Mesendoderm (in vitro differentiated cells): Measurements from ENCODE around the gene CEP164.
A peak's percentile ranks its signal among the peaks of the same experiment; 100 is the strongest.

Source experiments
- DNase-seq: peaks from one replicate; pipeline ENCODE4 v3.0.0; 2013
- H2AK5ac ChIP-seq: 2 replicates; pipeline ENCODE4 v1.6.1; 2013; ENCODE audit warnings: low read length, inconsistent platforms
- H2BK120ac ChIP-seq: 2 replicates; pipeline ENCODE4 v1.6.1; 2013; ENCODE audit warnings: low read depth, mild to moderate bottlenecking, low read length, moderate library complexity, mixed read lengths
- H2BK15ac ChIP-seq: replicated peaks from 2 replicates; pipeline ENCODE4 v1.6.1; 2013; ENCODE audit warnings: low read depth, mild to moderate bottlenecking, moderate library complexity
- H2BK5ac ChIP-seq: 2 replicates; pipeline ENCODE4 v1.6.1; 2013; ENCODE audit warnings: low read length, inconsistent platforms
- H3K18ac ChIP-seq: 2 replicates; pipeline ENCODE4 v1.6.1; 2013; ENCODE audit warnings: mild to moderate bottlenecking, low read length, mixed read lengths
- H3K23ac ChIP-seq: one replicate; pipeline ENCODE4 v1.6.1; 2013; ENCODE audit warnings: low read length
- H3K27ac ChIP-seq: 2 replicates; pipeline ENCODE4 v1.5.1; 2013; ENCODE audit warnings: low read depth, mild to moderate bottlenecking, inconsistent platforms, low read length, moderate library complexity
- H3K27me3 ChIP-seq: 2 replicates; pipeline ENCODE4 v1.6.1; 2013; ENCODE audit warnings: low read length, control low read depth, mild to moderate bottlenecking, inconsistent platforms; ENCODE audit not compliant: insufficient read depth, poor library complexity
- H3K36me3 ChIP-seq: 2 replicates; pipeline ENCODE4 v1.6.1; 2013; ENCODE audit warnings: low read length, inconsistent platforms; ENCODE audit not compliant: control insufficient read depth, insufficient read depth
- H3K4ac ChIP-seq: one replicate; pipeline ENCODE4 v1.6.1; 2013; ENCODE audit warnings: low read depth, mild to moderate bottlenecking, low read length, moderate library complexity
- H3K4me1 ChIP-seq: 2 replicates; pipeline ENCODE4 v1.6.1; 2013; ENCODE audit warnings: low read depth, low read length, inconsistent platforms; ENCODE audit not compliant: control insufficient read depth
- H3K4me2 ChIP-seq: 2 replicates; pipeline ENCODE4 v1.6.1; 2013; ENCODE audit warnings: low read length
- H3K4me3 ChIP-seq: 2 replicates; pipeline ENCODE4 v1.5.1; 2013; ENCODE audit warnings: mild to moderate bottlenecking, low read length
- H3K56ac ChIP-seq: one replicate; pipeline ENCODE4 v1.6.1; 2013; ENCODE audit warnings: low read length
- H3K79me1 ChIP-seq: 2 replicates; pipeline ENCODE4 v1.6.1; 2013; ENCODE audit warnings: low read length, inconsistent platforms
- H3K79me2 ChIP-seq: 2 replicates; pipeline ENCODE4 v1.6.1; 2013; ENCODE audit warnings: mild to moderate bottlenecking, low read length; ENCODE audit not compliant: control insufficient read depth, insufficient read depth
- H3K9ac ChIP-seq: 2 replicates; pipeline ENCODE4 v1.6.1; 2013; ENCODE audit warnings: low read length, inconsistent platforms
- H4K5ac ChIP-seq: one replicate; pipeline ENCODE4 v1.6.1; 2013; ENCODE audit warnings: low read length
- H4K8ac ChIP-seq: one replicate; pipeline ENCODE4 v1.6.1; 2013; ENCODE audit warnings: low read depth, mild to moderate bottlenecking, control low read depth, low read length, moderate library complexity
- WGBS: extraction: QIAGEN DNeasy Blood & Tissue Kit; methylation state at CpG from one replicate; pipeline ENCODE4 v1.1.7; 2013; ENCODE audit warnings: low lambda C conversion rate, missing lambda C conversion rate; ENCODE audit not compliant: insufficient coverage; ENCODE audit errors: extremely low coverage; 5-methylcytosine and 5-hydroxymethylcytosine counted together

CEP164 gene

DNA sequence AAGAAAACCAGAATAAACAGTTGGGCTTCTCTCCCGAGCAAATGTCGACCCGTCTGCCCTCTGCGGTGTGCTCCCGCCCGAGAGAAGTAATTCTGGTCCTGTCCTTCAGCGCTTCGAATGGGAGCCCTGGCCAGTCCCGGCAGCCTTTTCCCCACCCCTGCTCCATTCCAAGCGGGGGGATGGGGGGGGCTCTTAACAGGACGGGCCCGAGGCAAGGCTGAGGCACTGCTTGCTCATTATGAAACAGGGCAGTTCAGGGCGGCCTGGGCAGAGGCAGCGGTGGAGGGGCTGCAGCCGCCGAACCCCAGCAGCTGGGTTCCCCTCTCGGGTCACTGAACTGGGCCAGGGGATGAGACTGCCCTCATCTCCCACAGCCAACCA is 27.4 kb upstream of the CEP164 start:
- H2AK5ac ChIP-seq: no peak overlapping the region
- no peak overlapping the region for H3K23ac ChIP-seq
- DNase-seq: peak; percentile 49
- no peak overlapping the region for H3K4me2 ChIP-seq
- no peak overlapping the region for H4K8ac ChIP-seq
- no peak overlapping the region for H2BK15ac ChIP-seq
- no peaks in the 10 kb centered on the region for H3K36me3 ChIP-seq
- H3K4me3 ChIP-seq: no peak overlapping the region
- no peaks in the 10 kb centered on the region for H3K79me1 ChIP-seq
- H3K27ac ChIP-seq: no peak overlapping the region
- peaks cover 19% of the 10 kb centered on the region for H3K4me1 ChIP-seq
- H3K56ac ChIP-seq: peak overlapping the region; percentile 72
- no peak overlapping the region for H3K4ac ChIP-seq
- H3K18ac ChIP-seq: no peak overlapping the region
- no peaks in the 10 kb centered on the region for H3K79me2 ChIP-seq
- no peak overlapping the region for H4K5ac ChIP-seq
- no peaks in the 10 kb centered on the region for H3K27me3 ChIP-seq
- WGBS: no CpG with 5 or more reads among the region's 17 CpGs
- no peak overlapping the region for H2BK5ac ChIP-seq
- H2BK120ac ChIP-seq: no peak overlapping the region
- peak overlapping the region; percentile 35 for H3K9ac ChIP-seq

DNA sequence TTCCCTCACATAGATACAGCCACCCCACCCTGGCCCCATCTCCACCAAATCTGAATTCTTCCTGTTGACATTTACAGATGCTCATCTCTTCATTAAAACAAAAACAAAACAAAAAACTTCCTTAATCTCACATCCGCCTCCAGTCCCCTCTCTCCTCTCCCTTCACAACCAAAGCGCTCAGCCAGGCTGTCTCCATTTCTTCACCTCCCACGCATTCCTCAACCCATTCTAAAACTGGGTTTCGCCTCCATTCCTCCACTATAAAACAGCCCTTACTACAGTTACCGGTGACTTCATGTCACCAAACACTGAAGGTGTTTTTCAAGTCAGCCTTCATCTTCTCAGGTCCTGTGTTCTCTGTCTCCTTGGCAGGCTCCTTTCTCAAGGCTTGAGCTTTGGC is 26.9 kb upstream of the CEP164 start:
- no peak overlapping the region for H3K56ac ChIP-seq
- no peak overlapping the region for H3K23ac ChIP-seq
- H2BK15ac ChIP-seq: no peak overlapping the region
- no peak overlapping the region for H4K8ac ChIP-seq
- no peak overlapping the region for H3K4me2 ChIP-seq
- DNase-seq: no peak
- no peaks in the 10 kb centered on the region for H3K27me3 ChIP-seq
- H2AK5ac ChIP-seq: no peak overlapping the region
- H2BK120ac ChIP-seq: no peak overlapping the region
- H3K27ac ChIP-seq: no peak overlapping the region
- no peaks in the 10 kb centered on the region for H3K79me1 ChIP-seq
- WGBS: 100% methylated on average over 2 of the region's 5 CpGs
- H3K18ac ChIP-seq: no peak overlapping the region
- no peaks in the 10 kb centered on the region for H3K36me3 ChIP-seq
- no peak overlapping the region for H4K5ac ChIP-seq
- no peak overlapping the region for H2BK5ac ChIP-seq
- H3K4ac ChIP-seq: no peak overlapping the region
- H3K4me1 ChIP-seq: peaks cover 19% of the 10 kb centered on the region
- H3K4me3 ChIP-seq: no peak overlapping the region
- no peak overlapping the region for H3K9ac ChIP-seq
- no peaks in the 10 kb centered on the region for H3K79me2 ChIP-seq

DNA sequence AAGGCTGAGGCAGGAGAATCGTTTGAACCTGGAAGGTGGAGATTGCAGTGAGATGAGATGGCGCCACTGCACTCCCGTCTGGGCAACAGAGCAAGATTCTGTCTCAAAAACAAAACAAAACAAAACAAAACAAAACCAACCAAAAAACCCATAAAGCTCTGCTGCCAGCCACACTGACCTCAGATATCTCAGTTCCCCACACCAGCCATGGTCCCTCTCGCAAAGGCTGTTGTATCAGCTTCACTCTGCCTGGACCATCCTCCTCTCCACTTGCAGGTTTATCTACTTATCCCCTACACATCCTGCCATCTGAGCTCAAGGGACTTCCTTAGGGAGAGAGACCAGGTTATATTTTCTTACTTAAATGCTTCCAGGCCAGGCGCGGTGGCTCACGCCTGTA is 25.4 kb upstream of the CEP164 start:
- no peaks in the 10 kb centered on the region for H3K79me1 ChIP-seq
- no peak overlapping the region for H3K18ac ChIP-seq
- DNase-seq: no peak
- H4K8ac ChIP-seq: no peak overlapping the region
- H3K4ac ChIP-seq: no peak overlapping the region
- no peaks in the 10 kb centered on the region for H3K36me3 ChIP-seq
- no peaks in the 10 kb centered on the region for H3K27me3 ChIP-seq
- H3K4me1 ChIP-seq: peaks cover 19% of the 10 kb centered on the region
- no peak overlapping the region for H3K4me3 ChIP-seq
- no peak overlapping the region for H4K5ac ChIP-seq
- H2AK5ac ChIP-seq: no peak overlapping the region
- no peaks in the 10 kb centered on the region for H3K79me2 ChIP-seq
- H2BK5ac ChIP-seq: no peak overlapping the region
- H3K56ac ChIP-seq: no peak overlapping the region
- no peak overlapping the region for H2BK15ac ChIP-seq
- no CpG with 5 or more reads among the region's 7 CpGs for WGBS
- no peak overlapping the region for H3K4me2 ChIP-seq
- no peak overlapping the region for H2BK120ac ChIP-seq
- no peak overlapping the region for H3K27ac ChIP-seq
- no peak overlapping the region for H3K9ac ChIP-seq
- H3K23ac ChIP-seq: no peak overlapping the region

DNA sequence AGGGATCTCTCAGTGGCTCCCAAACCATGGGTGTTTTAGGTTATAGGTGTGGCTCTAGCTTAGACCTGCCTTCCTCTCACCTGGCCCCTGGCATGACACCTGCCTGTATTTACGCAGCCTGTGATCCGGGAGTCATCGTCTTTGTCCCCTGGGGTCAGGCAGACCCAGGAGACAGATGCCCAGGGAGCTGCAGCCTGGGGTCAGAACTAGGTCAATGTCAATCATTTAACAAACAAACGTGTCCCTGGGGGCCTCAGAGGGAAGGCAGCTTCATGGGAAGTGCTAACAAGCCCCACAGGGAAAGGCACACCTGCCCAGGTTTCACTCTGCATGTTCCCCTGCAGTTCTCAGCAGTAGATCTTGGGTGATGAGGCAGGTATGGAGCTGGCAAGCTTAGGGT is 24.6 kb upstream of the CEP164 start:
- Histone ChIP-seq H3K56ac (no peak overlapping the region), H2AK5ac (no peak overlapping the region), H3K4me2 (no peak overlapping the region), H2BK5ac (no peak overlapping the region), H2BK15ac (no peak overlapping the region), H3K79me1 (no peaks in the 10 kb centered on the region), H3K79me2 (no peaks in the 10 kb centered on the region), H3K23ac (no peak overlapping the region), H2BK120ac (no peak overlapping the region), H3K36me3 (no peaks in the 10 kb centered on the region), H3K4me1 (peaks cover 19% of the 10 kb centered on the region), H3K4ac (no peak overlapping the region), H3K9ac (no peak overlapping the region), H4K5ac (no peak overlapping the region), H3K27ac (no peak overlapping the region), H3K27me3 (no peaks in the 10 kb centered on the region), H3K4me3 (no peak overlapping the region), H3K18ac (no peak overlapping the region), H4K8ac (no peak overlapping the region)
- no CpG with 5 or more reads among the region's 4 CpGs for WGBS
- no peak for DNase-seq

DNA sequence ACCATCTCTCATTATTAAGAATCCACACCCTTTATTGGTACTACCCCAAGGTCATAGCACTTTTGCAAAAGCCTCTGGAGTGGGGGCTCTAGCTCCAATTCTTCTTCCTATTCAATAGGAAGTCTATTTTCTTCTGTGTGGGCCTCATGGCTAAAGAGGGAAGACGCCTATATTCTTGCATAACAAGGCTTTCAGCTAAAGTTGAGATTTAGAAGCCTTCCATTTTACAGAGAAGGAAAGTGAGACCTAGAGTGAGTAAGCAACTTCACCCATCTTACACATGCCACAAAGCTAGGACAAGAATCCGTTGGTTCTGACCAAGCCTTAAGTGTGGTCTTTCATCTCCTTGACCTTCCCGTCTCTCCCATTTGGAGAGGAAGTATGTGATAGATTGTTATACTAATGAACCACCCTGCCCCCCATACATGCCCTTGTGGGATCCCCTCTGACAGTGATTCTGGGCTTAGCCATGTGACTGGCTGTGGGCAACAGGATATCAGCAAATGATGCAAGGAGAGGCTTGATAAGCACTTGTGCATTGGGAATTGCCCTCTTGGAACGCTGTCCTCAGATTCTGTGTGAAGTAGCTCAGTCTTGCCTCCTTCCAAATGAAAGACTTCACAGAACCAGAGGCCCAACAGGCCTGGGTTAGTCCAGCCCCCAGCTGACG is 23.9 kb upstream of the CEP164 start:
- H3K4ac ChIP-seq: no peak overlapping the region
- no peak overlapping the region for H2BK15ac ChIP-seq
- WGBS: no CpG with 5 or more reads among the region's 5 CpGs
- H3K9ac ChIP-seq: no peak overlapping the region
- no peak overlapping the region for H2AK5ac ChIP-seq
- H3K27ac ChIP-seq: no peak overlapping the region
- H3K4me1 ChIP-seq: peaks cover 19% of the 10 kb centered on the region
- no peaks in the 10 kb centered on the region for H3K27me3 ChIP-seq
- no peak overlapping the region for H3K56ac ChIP-seq
- H3K4me3 ChIP-seq: no peak overlapping the region
- no peak for DNase-seq
- no peak overlapping the region for H3K23ac ChIP-seq
- no peak overlapping the region for H3K4me2 ChIP-seq
- H2BK5ac ChIP-seq: no peak overlapping the region
- H4K5ac ChIP-seq: no peak overlapping the region
- H4K8ac ChIP-seq: no peak overlapping the region
- no peaks in the 10 kb centered on the region for H3K36me3 ChIP-seq
- no peak overlapping the region for H2BK120ac ChIP-seq
- H3K79me1 ChIP-seq: no peaks in the 10 kb centered on the region
- H3K18ac ChIP-seq: no peak overlapping the region
- H3K79me2 ChIP-seq: no peaks in the 10 kb centered on the region

DNA sequence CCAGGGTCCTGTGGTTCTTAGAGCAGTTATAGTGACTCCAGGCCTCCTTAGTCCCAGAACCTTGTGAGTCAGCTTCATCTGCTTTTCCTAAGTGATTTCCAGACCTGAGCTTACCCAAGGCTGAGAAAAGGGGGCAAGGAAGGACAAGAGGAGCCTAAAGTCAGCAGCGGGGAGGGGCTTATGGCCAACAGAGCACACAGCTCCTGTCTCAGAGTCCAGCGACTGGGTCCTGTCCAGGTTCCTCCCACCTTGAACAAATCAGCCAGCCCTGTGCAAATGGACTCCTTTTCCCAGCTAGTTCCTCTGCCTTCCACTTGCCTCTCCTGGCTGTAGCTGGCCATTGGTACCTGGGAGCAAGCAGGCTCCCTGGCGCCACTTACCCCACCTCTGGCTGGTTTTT is 22.5 kb upstream of the CEP164 start:
- Histone ChIP-seq H3K36me3 (no peaks in the 10 kb centered on the region), H3K27ac (no peak overlapping the region), H3K27me3 (no peaks in the 10 kb centered on the region), H3K79me2 (no peaks in the 10 kb centered on the region), H2BK120ac (no peak overlapping the region), H2BK15ac (no peak overlapping the region), H3K4me1 (peaks cover 12% of the 10 kb centered on the region), H2AK5ac (no peak overlapping the region), H3K9ac (no peak overlapping the region), H3K4me2 (no peak overlapping the region), H3K18ac (no peak overlapping the region), H3K56ac (no peak overlapping the region), H3K79me1 (no peaks in the 10 kb centered on the region), H4K5ac (no peak overlapping the region), H4K8ac (no peak overlapping the region), H3K4me3 (no peak overlapping the region), H2BK5ac (no peak overlapping the region), H3K23ac (no peak overlapping the region), H3K4ac (no peak overlapping the region)
- WGBS: no CpG with 5 or more reads among the region's 3 CpGs
- DNase-seq: no peak
